Sigmoid colon (tissue), 7 donors: ENCODE measurements around the gene ZSCAN9. TPM values are rescaled to one million over a fixed set of nuclear protein-coding genes. Genes with fewer than 3 reads are reported as not detected.

Experiments
- DNase-seq: peaks from one replicate; pipeline ENCODE4 v3.0.0-alpha.2; 2019
- H3K27ac ChIP-seq, 4 donors: fragments of 200-600 bp; sonication (generic); one replicate each; pipeline ENCODE4 v1.5.1; 2016 to 2019; ENCODE audit warnings: mild to moderate bottlenecking in 1 of 4
- H3K27me3 ChIP-seq, 3 donors: fragments of 200-600 bp; sonication (generic); one replicate each; pipeline ENCODE4 v1.5.1; 2019; ENCODE audit warnings: mild to moderate bottlenecking in 1 of 3
- H3K36me3 ChIP-seq, 4 donors: fragments of 200-600 bp; sonication (generic); one replicate each; pipeline ENCODE4 v1.5.1; 2016 to 2019
- H3K4me1 ChIP-seq, 4 donors: fragments of 200-600 bp; sonication (generic); one replicate each; pipeline ENCODE4 v1.5.1; 2017 to 2019
- H3K4me3 ChIP-seq, 4 donors: fragments of 200-600 bp; sonication (generic); one replicate each; pipeline ENCODE4 v1.5.1; 2017 to 2019; ENCODE audit warnings: mild to moderate bottlenecking in 2 of 4, moderate library complexity in 1 of 4
- H3K9me3 ChIP-seq, 4 donors: fragments of 200-600 bp in 3 of 4; sonication (generic) in 3 of 4; one replicate each; pipeline versions ENCODE4 v1.5.1 to v1.6.1; 2013 to 2019
- CTCF ChIP-seq, 4 experiments: fragments of 450-650 bp in 3 of 4; fragments of 200-600 bp in 1 of 4; IDR thresholded peaks; one replicate each; pipeline ENCODE4 v1.5.1; 2016 to 2019; ENCODE audit warnings: antibody characterized with exemption in 4 of 4, mild to moderate bottlenecking in 3 of 4, moderate library complexity in 2 of 4
- EP300 ChIP-seq, 4 donors: sonication (generic); formaldehyde crosslinking; IDR thresholded peaks; one replicate each; pipeline ENCODE4 v1.6.1; 2017; ENCODE audit warnings: antibody characterized with exemption in 4 of 4
- POLR2A ChIP-seq, 2 donors: fragments of 450-650 bp; IDR thresholded peaks; one replicate each; pipeline ENCODE4 v1.6.1; 2016; ENCODE audit warnings: antibody characterized with exemption in 2 of 2, mild to moderate bottlenecking in 2 of 2, moderate library complexity in 2 of 2
- POLR2AphosphoS5 ChIP-seq, 4 donors: sonication (generic); formaldehyde crosslinking; IDR thresholded peaks; one replicate each; pipeline ENCODE4 v1.6.1; 2017; ENCODE audit warnings: antibody characterized with exemption in 4 of 4
- WGBS, 2 donors: extraction: QIAGEN DNeasy Blood & Tissue Kit; methylation state at CpG; one replicate each; pipeline ENCODE4 v1.1.7; 2013; 5-methylcytosine and 5-hydroxymethylcytosine counted together
- intact Hi-C: fragments of 100-400 bp; cut with DNase I; formaldehyde crosslinking; loops from one replicate; pipeline ENCODE4 v1.15.1; 2023
- polyA plus RNA-seq, 3 donors: library from polyadenylated mRNA; stranded (reverse); fragments of 200-250 nt; gene quantifications; one replicate each; pipeline ENCODE4 v1.2.3, GENCODE V29; 2013
- total RNA-seq, 4 donors: library from RNA; depleted of rRNA; stranded (reverse); fragments of >200 nt; gene quantifications; one replicate each; pipeline ENCODE4 v1.1.0, GENCODE V29; 2016
- donor health status: healthy with polysubstance abuse.
- donor health status: Bipolar disorder and iron deficiency.
- donor health status: healthy.

Gene ZSCAN9
- total and polyA plus RNA-seq, 7 donors = 1.8 to 15.1 (median 14.0) TPM

GRCh38 chr6:28200020-28200419 lies 25.1 kb upstream of the ZSCAN9 start:
- intact Hi-C loops = no loop called here
- Histone ChIP-seq H3K27me3 (peaks cover 0 to 7% (median 0%) of the 10 kb centered on the region in 3 donors), H3K4me3 (no peak overlapping the region), H3K36me3 (no peaks in the 10 kb centered on the region), H3K4me1 (no peaks in the 10 kb centered on the region), H3K9me3 (peaks cover 0 to 17% (median 4%) of the 10 kb centered on the region in 4 donors), H3K27ac (no peak overlapping the region)
- TF ChIP-seq CTCF (IDR thresholded peaks at IDR 0.05) (no peak), POLR2A (IDR thresholded peaks at IDR 0.05) (no peak)
- no peak for DNase-seq
- WGBS, 2 donors = 73 to 87% methylated on average over 1 of the region's 1 CpG

GRCh38 chr6:28203201-28203600 lies 21.9 kb upstream of the ZSCAN9 start:
- TF ChIP-seq EP300 (IDR thresholded peaks at IDR 0.05) (no peak), POLR2A (IDR thresholded peaks at IDR 0.05) (no peak), CTCF (IDR thresholded peaks at IDR 0.05) (no peak), POLR2AphosphoS5 (IDR thresholded peaks at IDR 0.05) (no peak)
- Histone ChIP-seq H3K36me3 (no peaks in the 10 kb centered on the region), H3K27ac (no peak overlapping the region), H3K4me1 (peaks cover 0 to 12% (median 10%) of the 10 kb centered on the region in 4 donors), H3K27me3 (peaks cover 15 to 36% (median 18%) of the 10 kb centered on the region in 3 donors), H3K9me3 (peaks cover 0 to 10% (median 4%) of the 10 kb centered on the region in 4 donors), H3K4me3 (no peak overlapping the region)
- DNase-seq = no peak
- 46 to 50% methylated on average over 4 of the region's 4 CpGs for whole genome bisulfite sequencing, 2 donors
- intact Hi-C loops = no loop called here

- DNase-seq = no peak
- Histone ChIP-seq H3K36me3 (no peaks in the 10 kb centered on the region), H3K4me1 (peaks cover 0 to 13% (median 11%) of the 10 kb centered on the region in 4 donors), H3K9me3 (peaks cover 0 to 9% (median 2%) of the 10 kb centered on the region in 4 donors), H3K27me3 (peaks cover 38 to 63% (median 42%) of the 10 kb centered on the region in 3 donors), H3K4me3 (no peak overlapping the region), H3K27ac (no peak overlapping the region)
- intact Hi-C loops = no loop called here
- TF ChIP-seq CTCF (IDR thresholded peaks at IDR 0.05) (no peak), POLR2A (IDR thresholded peaks at IDR 0.05) (no peak), POLR2AphosphoS5 (IDR thresholded peaks at IDR 0.05) (no peak), EP300 (IDR thresholded peaks at IDR 0.05) (no peak)
- 61 to 75% methylated on average over 1 of the region's 1 CpG for WGBS, 2 donors
These were observed 19.2 kb upstream of the ZSCAN9 start for GRCh38 chr6:28205879-28206278.

- WGBS, 2 donors = 9 to 42% methylated on average over 3 of the region's 3 CpGs
These were observed 18.5 kb upstream of the ZSCAN9 start for GRCh38 chr6:28206527-28206926.

More at GRCh38 chr6:28206527-28206926, 18.5 kb upstream of the ZSCAN9 start:
- Histone ChIP-seq H3K27ac (no peak overlapping the region), H3K4me1 (peaks cover 0 to 13% (median 11%) of the 10 kb centered on the region in 4 donors), H3K36me3 (no peaks in the 10 kb centered on the region), H3K4me3 (no peak overlapping the region), H3K9me3 (peaks cover 0 to 9% (median 2%) of the 10 kb centered on the region in 4 donors), H3K27me3 (peaks cover 38 to 70% (median 49%) of the 10 kb centered on the region in 3 donors)
- no peak for DNase-seq
- TF ChIP-seq EP300 (IDR thresholded peaks at IDR 0.05) (no peak), POLR2A (IDR thresholded peaks at IDR 0.05) (no peak), POLR2AphosphoS5 (IDR thresholded peaks at IDR 0.05) (no peak), CTCF (IDR thresholded peaks at IDR 0.05) (no peak)
- intact Hi-C loops = no loop called here
